Endothelial cell (in vitro differentiated cells): ENCODE data around the gene WDR7. TPM values are rescaled to one million over a fixed set of nuclear protein-coding genes. Genes with fewer than 3 reads are reported as not detected.
"Not testable (repeated sequence)": the region's sequence is repeated elsewhere in the genome, so short reads cannot be mapped to it uniquely, and the experiment has no call there.

Source experiments
- DNase-seq: peaks from one replicate; pipeline ENCODE4 v3.0.0; 2021; ENCODE audit warnings: low spot score
- H3K27ac Mint-ChIP-seq: one replicate; pipeline ENCODE4 v1.8.0; 2021; ENCODE audit warnings: mixed read lengths, inconsistent platforms; ENCODE audit not compliant: unreplicated experiment
- H3K27me3 Mint-ChIP-seq: one replicate; pipeline ENCODE4 v1.8.0; 2021; ENCODE audit warnings: mild to moderate bottlenecking, moderate library complexity, mixed read lengths, inconsistent platforms; ENCODE audit not compliant: unreplicated experiment
- H3K36me3 Mint-ChIP-seq: one replicate; pipeline ENCODE4 v1.8.0; 2021; ENCODE audit warnings: mild to moderate bottlenecking, low read depth, mixed read lengths, inconsistent platforms; ENCODE audit not compliant: unreplicated experiment
- H3K4me1 Mint-ChIP-seq: one replicate; pipeline ENCODE4 v1.8.0; 2021; ENCODE audit warnings: mild to moderate bottlenecking, mixed read lengths, inconsistent platforms; ENCODE audit not compliant: unreplicated experiment
- H3K4me3 Mint-ChIP-seq: one replicate; pipeline ENCODE4 v1.8.0; 2021; ENCODE audit warnings: mild to moderate bottlenecking, mixed read lengths, inconsistent platforms; ENCODE audit not compliant: unreplicated experiment
- H3K9me3 Mint-ChIP-seq: one replicate; pipeline ENCODE4 v1.8.0; 2021; ENCODE audit warnings: mixed read lengths, inconsistent platforms; ENCODE audit not compliant: unreplicated experiment
- CTCF ChIP-seq: fragments of 200-600 bp; sonication (generic); IDR thresholded peaks from one replicate; pipeline ENCODE4 v1.5.0; 2021; ENCODE audit warnings: antibody characterized with exemption; ENCODE audit not compliant: unreplicated experiment
- total RNA-seq: library from RNA; stranded (reverse); fragmentation: NEBNext Ultra II Directional; extraction: Animal tissue kit (Norgen Biotek cat#: 25700); gene quantifications from one replicate; pipeline ENCODE4 v1.2.1, GENCODE V29; 2021; ENCODE audit not compliant: unreplicated experiment

The WDR7 gene
- total RNA-seq, 1 donor from 2014 or later = 42.0 TPM

GRCh38 chr18:56652802-56653201 is 1.6 kb downstream of the WDR7 start:
- no peaks in the 10 kb centered on the region for H3K27me3 Mint-ChIP-seq
- H3K4me3 Mint-ChIP-seq = no peak overlapping the region
- H3K4me1 Mint-ChIP-seq = peaks cover 8% of the 10 kb centered on the region
- no peak for TF ChIP-seq CTCF
- no peak overlapping the region for H3K27ac Mint-ChIP-seq
- DNase-seq = no peak
- no peaks in the 10 kb centered on the region for H3K36me3 Mint-ChIP-seq
- no peaks in the 10 kb centered on the region for H3K9me3 Mint-ChIP-seq

- H3K4me1 Mint-ChIP-seq, H3K27me3 Mint-ChIP-seq, DNase-seq, H3K4me3 Mint-ChIP-seq, H3K36me3 Mint-ChIP-seq, H3K27ac Mint-ChIP-seq, H3K9me3 Mint-ChIP-seq: not testable (repeated sequence)
Observed at GRCh38 chr18:56654280-56654679, 3.1 kb downstream of the WDR7 start.

- Mint-ChIP-seq H3K4me3 (no peak overlapping the region), H3K27me3 (no peaks in the 10 kb centered on the region), H3K27ac (no peak overlapping the region), H3K36me3 (no peaks in the 10 kb centered on the region), H3K9me3 (no peaks in the 10 kb centered on the region), H3K4me1 (peaks cover 4% of the 10 kb centered on the region)
- DNase-seq = no peak
- TF ChIP-seq CTCF = no peak
Observed at GRCh38 chr18:56658261-56658660, 7.1 kb downstream of the WDR7 start.

- H3K36me3 Mint-ChIP-seq = no peaks in the 10 kb centered on the region
- H3K9me3 Mint-ChIP-seq = no peaks in the 10 kb centered on the region
- H3K27ac Mint-ChIP-seq = no peak overlapping the region
- TF ChIP-seq CTCF = no peak
- no peaks in the 10 kb centered on the region for H3K27me3 Mint-ChIP-seq
- no peak overlapping the region for H3K4me3 Mint-ChIP-seq
- DNase-seq = no peak
- H3K4me1 Mint-ChIP-seq = peaks cover 4% of the 10 kb centered on the region
Observed at GRCh38 chr18:56659111-56659510, 8.0 kb downstream of the WDR7 start.

- Mint-ChIP-seq H3K9me3 (no peaks in the 10 kb centered on the region), H3K4me1 (peaks cover 4% of the 10 kb centered on the region), H3K27me3 (no peaks in the 10 kb centered on the region), H3K4me3 (no peak overlapping the region), H3K27ac (no peak overlapping the region), H3K36me3 (no peaks in the 10 kb centered on the region)
- DNase-seq = no peak
- no peak for TF ChIP-seq CTCF
Observed at GRCh38 chr18:56660655-56661054, 9.5 kb downstream of the WDR7 start.
